Renal pelvis (tissue), 4 donors: ENCODE measurements around the gene TPK1. TPM values are rescaled to one million over a fixed set of nuclear protein-coding genes. Genes with fewer than 3 reads are reported as not detected.
"Not testable (repeated sequence)": the region's sequence is repeated elsewhere in the genome, so short reads cannot be mapped to it uniquely, and the experiment has no call there.

Source experiments
- DNase-seq: peaks from one replicate; pipeline ENCODE4 v3.0.0-alpha.2; 2013
- polyA plus RNA-seq, 3 donors: library from polyadenylated mRNA; unstranded; fragments of 120-200 nt; gene quantifications; one replicate each; pipeline ENCODE4 v1.2.1, GENCODE V29; 2013; ENCODE audit not compliant: insufficient read length in 3 of 3

TPK1 gene
- polyA plus RNA-seq, 3 donors: 7.0 to 8.4 (median 7.6) TPM

- peak; percentile 76 for DNase-seq
These were observed 8.2 kb downstream of the TPK1 start for GRCh38 chr7:144827621-144828020.

GRCh38 chr7:144826208-144826607 is 9.6 kb downstream of the TPK1 start:
- DNase-seq: no peak

- peak; percentile 43 for DNase-seq
These were observed 11.5 kb downstream of the TPK1 start for GRCh38 chr7:144824360-144824759.

- no peak for DNase-seq
These were observed 13.6 kb downstream of the TPK1 start for GRCh38 chr7:144822223-144822622.

GRCh38 chr7:144821067-144821466 is 14.8 kb downstream of the TPK1 start:
- DNase-seq: no peak

GRCh38 chr7:144820552-144820951 is 15.3 kb downstream of the TPK1 start:
- DNase-seq: no peak

- no peak for DNase-seq
These were observed 16.3 kb downstream of the TPK1 start for GRCh38 chr7:144819566-144819965.

GRCh38 chr7:144818511-144818910 is 17.3 kb downstream of the TPK1 start:
- DNase-seq: no peak

- no peak for DNase-seq
These were observed 18.9 kb downstream of the TPK1 start for GRCh38 chr7:144817001-144817400.

- DNase-seq: no peak
These were observed 21.6 kb downstream of the TPK1 start for GRCh38 chr7:144814299-144814698.

- no peak for DNase-seq
These were observed 23.2 kb downstream of the TPK1 start for GRCh38 chr7:144812379-144813283.

- no peak for DNase-seq
These were observed 30.1 kb downstream of the TPK1 start for GRCh38 chr7:144805627-144806239.

- not testable (repeated sequence) for DNase-seq
These were observed 35.0 kb downstream of the TPK1 start for GRCh38 chr7:144800678-144801436.

GRCh38 chr7:144796919-144797318 is 38.9 kb downstream of the TPK1 start:
- DNase-seq: no peak

- no peak for DNase-seq
These were observed 43.8 kb downstream of the TPK1 start for GRCh38 chr7:144792050-144792449.

GRCh38 chr7:144791488-144791887 is 44.4 kb downstream of the TPK1 start:
- no peak for DNase-seq

GRCh38 chr7:144787127-144787526 is 48.7 kb downstream of the TPK1 start:
- no peak for DNase-seq

- DNase-seq: no peak
These were observed 49.3 kb downstream of the TPK1 start for GRCh38 chr7:144786522-144786921.

- no peak for DNase-seq
These were observed 49.8 kb downstream of the TPK1 start for GRCh38 chr7:144786079-144786478.

GRCh38 chr7:144785521-144785920 is 50.3 kb downstream of the TPK1 start:
- DNase-seq: no peak

GRCh38 chr7:144784943-144785342 is 50.9 kb downstream of the TPK1 start:
- no peak for DNase-seq

GRCh38 chr7:144784441-144784840 is 51.4 kb downstream of the TPK1 start:
- no peak for DNase-seq

GRCh38 chr7:144782883-144783282 is 53.0 kb downstream of the TPK1 start:
- no peak for DNase-seq
